ENCODE results near the gene MAML2. TPM values are rescaled to one million over a fixed set of nuclear protein-coding genes. Genes with fewer than 3 reads are reported as not detected.

The MAML2 gene
- total RNA-seq, 1 experiment from 2014 or later, result 2.7 TPM

DNA sequence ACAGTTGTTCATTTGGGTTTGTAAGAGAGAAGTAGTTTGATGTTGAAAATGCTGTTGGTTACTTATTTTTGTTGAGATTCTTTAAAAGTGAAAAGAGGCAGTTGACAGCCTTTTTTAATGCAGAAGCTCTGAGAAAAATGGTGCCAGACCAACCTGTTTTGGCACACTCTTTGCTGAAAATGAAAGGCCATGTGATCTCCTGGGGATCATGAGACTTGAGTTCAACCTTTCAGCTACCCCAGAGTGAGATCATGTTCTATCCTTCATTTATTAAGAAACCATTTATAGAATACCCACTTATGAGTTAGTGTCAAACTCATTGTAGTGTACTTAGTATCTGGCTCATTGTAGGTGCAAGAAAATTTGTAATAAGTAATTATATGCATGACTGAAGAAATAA, 196.2 kb downstream of the MAML2 start:
- Mint-ChIP-seq H3K27me3 (ENCODE audit: low read depth) (no peaks in the 10 kb centered on the region), H3K36me3 (ENCODE audit: insufficient read depth in 1 of 3, low read depth in 3 of 3) (no peaks in the 10 kb centered on the region), H3K4me3 (no peak overlapping the region), H3K9me3 (no peaks in the 10 kb centered on the region), H3K27ac (no peak overlapping the region), H3K4me1 (peaks cover 21 to 31% of the 10 kb centered on the region in 2 experiments)
- Histone ChIP-seq H3T11ph (ENCODE audit: low read length) (no peak overlapping the region), H3K79me1 (ENCODE audit: insufficient read depth, low read depth, low read length, poor library complexity, severe bottlenecking) (no peaks in the 10 kb centered on the region), H4K20me1 (ENCODE audit: control insufficient read depth, insufficient read depth, insufficient read length) (no peaks in the 10 kb centered on the region), H2AFZ (ENCODE audit: low read length) (no peak overlapping the region), H3K9ac (ENCODE audit: extremely low read depth, insufficient read length, low read length) (no peak overlapping the region), H3K23ac (ENCODE audit: insufficient read length, low read depth, low read length) (no peak overlapping the region), H4K8ac (replicated peaks; ENCODE audit: insufficient read length, low read depth, low read length) (no peak overlapping the region), H3K79me2 (ENCODE audit: insufficient read depth, low read length) (no peaks in the 10 kb centered on the region), H3K18ac (ENCODE audit: insufficient read length, low read depth, low read length) (no peak overlapping the region), H4K5ac (ENCODE audit: insufficient read length, low read depth, low read length) (no peak overlapping the region), H2BK5ac (ENCODE audit: insufficient read length, low read length) (no peak overlapping the region), H3K23me2 (ENCODE audit: insufficient read length, low read depth, low read length, poor library complexity, severe bottlenecking) (no peaks in the 10 kb centered on the region), H2BK120ac (ENCODE audit: low read depth, low read length, poor library complexity, severe bottlenecking) (no peak overlapping the region), H2BK12ac (ENCODE audit: insufficient read length, low read depth, low read length) (no peak overlapping the region), H2AK5ac (ENCODE audit: insufficient read length, low read length) (no peak overlapping the region), H3K4me2 (ENCODE audit: insufficient read depth, insufficient read length, low read length) (no peak overlapping the region), H2BK20ac (ENCODE audit: low read depth, low read length, poor library complexity, severe bottlenecking) (no peak overlapping the region), H3K14ac (ENCODE audit: insufficient read depth, low read length) (no peak overlapping the region), H3K4me1 (ENCODE audit: insufficient read depth, low read length) (peaks cover 4% of the 10 kb centered on the region; the same call in 1 of the 2 replicates), H3K27ac (ENCODE audit: insufficient read length, low read depth, low read length) (no peak overlapping the region), H3K56ac (ENCODE audit: insufficient read length, low read depth, low read length) (no peak overlapping the region), H2BK15ac (ENCODE audit: low read depth, low read length) (no peak overlapping the region), H3K27me3 (ENCODE audit: insufficient read depth, low read length) (no peaks in the 10 kb centered on the region), H3K4ac (ENCODE audit: low read depth, low read length) (no peak overlapping the region), H3K9me3 (ENCODE audit: control insufficient read depth, low read depth, low read length) (no peaks in the 10 kb centered on the region), H4K91ac (ENCODE audit: insufficient read length, low read depth, low read length) (no peak overlapping the region)
- DNase-seq, result no peak
- TF ChIP-seq, protein P1, sequence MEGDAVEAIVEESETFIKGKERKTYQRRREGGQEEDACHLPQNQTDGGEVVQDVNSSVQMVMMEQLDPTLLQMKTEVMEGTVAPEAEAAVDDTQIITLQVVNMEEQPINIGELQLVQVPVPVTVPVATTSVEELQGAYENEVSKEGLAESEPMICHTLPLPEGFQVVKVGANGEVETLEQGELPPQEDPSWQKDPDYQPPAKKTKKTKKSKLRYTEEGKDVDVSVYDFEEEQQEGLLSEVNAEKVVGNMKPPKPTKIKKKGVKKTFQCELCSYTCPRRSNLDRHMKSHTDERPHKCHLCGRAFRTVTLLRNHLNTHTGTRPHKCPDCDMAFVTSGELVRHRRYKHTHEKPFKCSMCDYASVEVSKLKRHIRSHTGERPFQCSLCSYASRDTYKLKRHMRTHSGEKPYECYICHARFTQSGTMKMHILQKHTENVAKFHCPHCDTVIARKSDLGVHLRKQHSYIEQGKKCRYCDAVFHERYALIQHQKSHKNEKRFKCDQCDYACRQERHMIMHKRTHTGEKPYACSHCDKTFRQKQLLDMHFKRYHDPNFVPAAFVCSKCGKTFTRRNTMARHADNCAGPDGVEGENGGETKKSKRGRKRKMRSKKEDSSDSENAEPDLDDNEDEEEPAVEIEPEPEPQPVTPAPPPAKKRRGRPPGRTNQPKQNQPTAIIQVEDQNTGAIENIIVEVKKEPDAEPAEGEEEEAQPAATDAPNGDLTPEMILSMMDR (conservative IDR thresholded peaks at IDR 0.05), result no peak
